ENCODE measurements around the gene ERICH3. TPM values are rescaled to one million over a fixed set of nuclear protein-coding genes. Genes with fewer than 3 reads are reported as not detected.

Gene ERICH3
- total RNA-seq, 1 donor from 2014 or later = not detected

DNA sequence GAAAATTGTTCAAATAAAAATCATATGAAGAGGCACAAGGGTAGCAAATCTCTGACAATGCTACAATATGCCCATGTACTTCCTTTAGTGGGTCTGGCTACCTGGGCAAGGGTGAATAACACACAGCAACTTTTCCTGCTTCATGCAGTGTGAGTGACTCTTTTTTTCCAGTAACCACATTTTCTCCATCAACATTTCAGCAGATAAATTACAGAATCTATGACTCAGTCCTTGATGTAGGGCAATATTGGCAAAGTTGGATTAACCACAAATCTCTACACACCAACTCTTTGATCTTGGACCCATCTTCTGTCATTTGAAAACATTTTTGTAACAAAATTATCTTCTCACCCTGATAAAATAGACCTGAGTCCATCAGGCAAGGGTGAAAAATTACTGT is 31.7 kb downstream of the ERICH3 start:
- intact Hi-C loops (cut with DNase I) = no loop called here
- ATAC-seq (no peak), DNase-seq (no peak)
- TF ChIP-seq, protein P1, sequence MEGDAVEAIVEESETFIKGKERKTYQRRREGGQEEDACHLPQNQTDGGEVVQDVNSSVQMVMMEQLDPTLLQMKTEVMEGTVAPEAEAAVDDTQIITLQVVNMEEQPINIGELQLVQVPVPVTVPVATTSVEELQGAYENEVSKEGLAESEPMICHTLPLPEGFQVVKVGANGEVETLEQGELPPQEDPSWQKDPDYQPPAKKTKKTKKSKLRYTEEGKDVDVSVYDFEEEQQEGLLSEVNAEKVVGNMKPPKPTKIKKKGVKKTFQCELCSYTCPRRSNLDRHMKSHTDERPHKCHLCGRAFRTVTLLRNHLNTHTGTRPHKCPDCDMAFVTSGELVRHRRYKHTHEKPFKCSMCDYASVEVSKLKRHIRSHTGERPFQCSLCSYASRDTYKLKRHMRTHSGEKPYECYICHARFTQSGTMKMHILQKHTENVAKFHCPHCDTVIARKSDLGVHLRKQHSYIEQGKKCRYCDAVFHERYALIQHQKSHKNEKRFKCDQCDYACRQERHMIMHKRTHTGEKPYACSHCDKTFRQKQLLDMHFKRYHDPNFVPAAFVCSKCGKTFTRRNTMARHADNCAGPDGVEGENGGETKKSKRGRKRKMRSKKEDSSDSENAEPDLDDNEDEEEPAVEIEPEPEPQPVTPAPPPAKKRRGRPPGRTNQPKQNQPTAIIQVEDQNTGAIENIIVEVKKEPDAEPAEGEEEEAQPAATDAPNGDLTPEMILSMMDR (IDR thresholded peaks at IDR 0.05) = no peak
- H3K27ac ChIP-seq = no peak overlapping the region
- no peak overlapping the region for H3K4me3 ChIP-seq
- H3K4me1 ChIP-seq = no peaks in the 10 kb centered on the region
- H3K36me3 ChIP-seq = no peaks in the 10 kb centered on the region
- no peaks in the 10 kb centered on the region for H3K27me3 ChIP-seq
- no peaks in the 10 kb centered on the region for H3K9me3 ChIP-seq

DNA sequence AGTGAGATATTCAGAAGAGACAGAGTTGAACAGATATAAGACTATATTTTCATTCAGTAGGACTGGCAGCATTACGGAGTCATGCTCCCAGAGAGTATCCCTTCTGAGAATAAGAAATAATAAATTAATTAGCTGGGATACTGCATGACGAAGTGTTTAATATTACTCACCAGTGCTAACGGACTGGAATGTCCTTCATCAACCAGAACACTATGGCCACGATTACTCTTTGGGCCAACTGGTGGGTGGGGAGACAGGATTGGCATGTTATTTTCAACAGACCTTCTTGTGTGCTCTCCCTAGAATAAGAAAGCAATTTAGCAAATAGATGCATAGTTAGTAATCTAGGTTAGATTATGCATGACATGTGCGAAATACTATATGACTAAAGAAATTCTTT is 32.4 kb downstream of the ERICH3 start:
- no peak for DNase-seq
- no peaks in the 10 kb centered on the region for H3K36me3 ChIP-seq
- no peak overlapping the region for H3K27ac ChIP-seq
- H3K4me1 ChIP-seq = no peaks in the 10 kb centered on the region
- H3K27me3 ChIP-seq = no peaks in the 10 kb centered on the region
- no peaks in the 10 kb centered on the region for H3K9me3 ChIP-seq
- intact Hi-C loops (cut with DNase I) = no loop called here
- H3K4me3 ChIP-seq = no peak overlapping the region
- ATAC-seq = no peak
- TF ChIP-seq, protein P1 (IDR thresholded peaks at IDR 0.05) = no peak

DNA sequence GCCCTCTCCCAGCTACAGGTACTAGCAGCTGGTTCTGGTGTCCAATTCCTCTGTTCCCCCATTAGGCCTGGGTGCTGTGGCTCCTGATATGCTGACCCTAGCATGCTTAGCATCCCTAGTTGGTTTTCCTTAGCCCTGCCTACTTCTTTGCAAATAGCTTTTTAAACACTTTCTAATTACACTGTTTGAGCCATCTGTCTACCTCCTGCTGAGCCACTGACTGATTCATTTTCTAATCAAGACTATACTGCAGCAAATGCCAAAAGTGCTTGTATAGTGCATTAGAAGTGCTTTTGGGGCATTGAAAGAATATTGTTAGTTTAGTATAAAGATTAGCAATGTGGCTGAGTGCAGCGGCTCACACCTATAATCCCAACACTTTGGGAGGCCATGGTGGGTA is 36.3 kb downstream of the ERICH3 start:
- H3K4me1 ChIP-seq = no peaks in the 10 kb centered on the region
- H3K4me3 ChIP-seq = no peak overlapping the region
- no peaks in the 10 kb centered on the region for H3K9me3 ChIP-seq
- H3K36me3 ChIP-seq = no peaks in the 10 kb centered on the region
- no peak overlapping the region for H3K27ac ChIP-seq
- H3K27me3 ChIP-seq = no peaks in the 10 kb centered on the region
- DNase-seq = no peak
- ATAC-seq = no peak
- intact Hi-C loops (cut with DNase I) = no loop called here
- TF ChIP-seq, protein P1 (IDR thresholded peaks at IDR 0.05) = no peak

DNA sequence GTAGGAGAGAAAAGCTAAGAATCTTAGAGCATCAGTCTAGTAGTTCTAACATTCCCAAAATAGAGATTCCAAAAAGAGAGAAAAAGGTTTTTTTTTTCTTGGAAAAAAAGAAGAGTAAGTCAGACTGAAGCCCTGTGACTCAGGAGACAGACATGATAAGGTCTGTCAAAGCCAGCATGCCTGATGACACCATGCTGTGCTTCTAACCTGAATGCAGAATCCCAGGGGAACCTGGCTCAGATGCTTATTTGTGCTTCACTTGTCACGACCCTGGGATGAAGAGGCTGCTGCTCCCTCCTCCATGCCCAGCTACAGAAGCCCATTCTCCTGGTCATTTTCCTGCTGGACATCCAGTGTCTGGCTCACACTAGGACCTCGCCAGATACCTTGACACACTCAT is 44.3 kb downstream of the ERICH3 start:
- Histone ChIP-seq H3K27ac (no peak overlapping the region), H3K36me3 (no peaks in the 10 kb centered on the region), H3K4me3 (no peak overlapping the region), H3K4me1 (no peaks in the 10 kb centered on the region), H3K9me3 (no peaks in the 10 kb centered on the region), H3K27me3 (no peaks in the 10 kb centered on the region)
- DNase-seq (no peak), ATAC-seq (no peak)
- intact Hi-C loops (cut with DNase I) = no loop called here
- TF ChIP-seq, protein P1 (IDR thresholded peaks at IDR 0.05) = no peak

DNA sequence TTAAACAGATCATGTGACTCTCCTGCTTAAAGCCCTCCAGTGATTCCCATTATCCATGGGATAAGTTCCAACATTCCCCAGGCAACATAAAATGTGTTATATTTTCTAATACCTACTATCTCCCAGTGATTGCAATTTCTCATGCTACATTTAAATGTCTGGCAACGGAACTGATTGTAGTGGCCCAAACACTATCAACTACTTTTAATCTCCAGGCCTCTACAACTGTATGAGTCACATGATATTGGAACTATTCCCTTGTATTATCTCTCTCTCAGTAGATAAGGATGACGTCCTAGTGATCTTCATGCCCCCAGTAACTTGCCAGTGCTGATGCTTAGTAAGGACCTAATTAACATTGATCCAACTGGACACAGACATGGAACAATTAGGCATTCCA is 49.9 kb downstream of the ERICH3 start:
- TF ChIP-seq, protein P1 (IDR thresholded peaks at IDR 0.05) = no peak
- no peaks in the 10 kb centered on the region for H3K4me1 ChIP-seq
- H3K9me3 ChIP-seq = no peaks in the 10 kb centered on the region
- no peak overlapping the region for H3K27ac ChIP-seq
- DNase-seq (no peak), ATAC-seq (no peak)
- no peak overlapping the region for H3K4me3 ChIP-seq
- no peaks in the 10 kb centered on the region for H3K36me3 ChIP-seq
- H3K27me3 ChIP-seq = no peaks in the 10 kb centered on the region
- intact Hi-C loops (cut with DNase I) = no loop called here

DNA sequence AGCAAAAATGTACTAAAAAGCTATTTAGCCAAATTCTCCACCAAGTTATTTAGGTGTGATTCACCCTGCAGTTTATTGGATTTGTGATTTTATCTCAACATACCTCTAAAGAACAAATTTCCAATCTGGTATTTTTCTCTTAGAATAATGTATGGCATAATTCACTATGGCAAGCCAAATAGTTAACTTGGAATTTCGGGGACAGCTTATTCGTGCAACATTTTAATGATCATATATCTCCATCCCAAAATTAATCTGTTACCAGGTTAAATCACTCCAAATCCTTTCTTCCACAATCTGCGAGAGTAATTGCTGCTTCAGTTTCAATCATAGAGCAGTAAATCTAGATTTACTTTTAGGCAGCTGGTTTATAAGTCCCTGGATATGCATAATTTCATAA is 53.4 kb downstream of the ERICH3 start:
- intact Hi-C loops (cut with DNase I) = no loop called here
- TF ChIP-seq, protein P1 (IDR thresholded peaks at IDR 0.05) = no peak
- H3K27ac ChIP-seq = no peak overlapping the region
- H3K4me3 ChIP-seq = no peak overlapping the region
- DNase-seq = no peak
- no peaks in the 10 kb centered on the region for H3K36me3 ChIP-seq
- ATAC-seq = no peak
- H3K9me3 ChIP-seq = no peaks in the 10 kb centered on the region
- no peaks in the 10 kb centered on the region for H3K4me1 ChIP-seq
- H3K27me3 ChIP-seq = no peaks in the 10 kb centered on the region

Data from upper lobe of right lung (tissue), 1 donor.